H9 (cell line): Measurements from ENCODE around the gene ZNF600. TPM values are rescaled to one million over a fixed set of nuclear protein-coding genes. Genes with fewer than 3 reads are reported as not detected.
A peak's percentile ranks its signal among the peaks of the same experiment; 100 is the strongest.
"Not testable (repeated sequence)": the region's sequence is repeated elsewhere in the genome, so short reads cannot be mapped to it uniquely, and the experiment has no call there.

Experiments
- DNase-seq: peaks from one replicate; pipeline ENCODE4 v3.0.0-alpha.2; 2017
- H2AFZ ChIP-seq: one replicate; pipeline ENCODE4 v1.6.1; 2013; ENCODE audit warnings: mild to moderate bottlenecking, low read length, control low read depth, moderate library complexity
- H2AK5ac ChIP-seq: 2 replicates; pipeline ENCODE4 v1.6.1; 2013; ENCODE audit warnings: low read length, control low read depth, mixed read lengths; ENCODE audit not compliant: insufficient read length
- H2BK120ac ChIP-seq: one replicate; pipeline ENCODE4 v1.6.1; 2013; ENCODE audit warnings: low read depth, mild to moderate bottlenecking, low read length, control low read depth, inconsistent platforms; ENCODE audit not compliant: poor library complexity, severe bottlenecking
- H2BK12ac ChIP-seq: 2 replicates; pipeline ENCODE4 v1.6.1; 2013; ENCODE audit warnings: low read length, control low read depth, mixed read lengths, low read depth; ENCODE audit not compliant: insufficient read length
- H2BK15ac ChIP-seq: 2 replicates; pipeline ENCODE4 v1.6.1; 2013; ENCODE audit warnings: low read depth, low read length, control low read depth
- H2BK20ac ChIP-seq: one replicate; pipeline ENCODE4 v1.6.1; 2013; ENCODE audit warnings: low read depth, mild to moderate bottlenecking, low read length, control low read depth, inconsistent platforms; ENCODE audit not compliant: poor library complexity, severe bottlenecking
- H2BK5ac ChIP-seq: 2 replicates; pipeline ENCODE4 v1.6.1; 2013; ENCODE audit warnings: low read length, control low read depth, mixed read lengths; ENCODE audit not compliant: insufficient read length
- H3K14ac ChIP-seq: 2 replicates; pipeline ENCODE4 v1.6.1; 2013; ENCODE audit warnings: low read length, control low read depth; ENCODE audit not compliant: insufficient read depth
- H3K18ac ChIP-seq: 2 replicates; pipeline ENCODE4 v1.6.1; 2013; ENCODE audit warnings: low read depth, mild to moderate bottlenecking, mixed read lengths, low read length, control low read depth; ENCODE audit not compliant: insufficient read length
- H3K23ac ChIP-seq: 2 replicates; pipeline ENCODE4 v1.6.1; 2013; ENCODE audit warnings: low read length, control low read depth, mixed read lengths, low read depth; ENCODE audit not compliant: insufficient read length
- H3K23me2 ChIP-seq: 2 replicates; pipeline ENCODE4 v1.6.1; 2013; ENCODE audit warnings: low read depth, mild to moderate bottlenecking, mixed read lengths, low read length, control low read depth; ENCODE audit not compliant: insufficient read length, poor library complexity, severe bottlenecking
- H3K27ac ChIP-seq: 2 replicates; pipeline ENCODE4 v1.5.1; 2013; ENCODE audit warnings: low read length, control low read depth, mixed read lengths, low read depth; ENCODE audit not compliant: insufficient read length
- H3K27me3 ChIP-seq: 2 replicates; pipeline ENCODE4 v1.6.1; 2013; ENCODE audit warnings: low read length, control low read depth, inconsistent platforms; ENCODE audit not compliant: insufficient read depth
- H3K4ac ChIP-seq: 2 replicates; pipeline ENCODE4 v1.6.1; 2013; ENCODE audit warnings: low read depth, mild to moderate bottlenecking, control low read depth, inconsistent platforms, low read length, moderate library complexity
- H3K4me1 ChIP-seq: 2 replicates; pipeline ENCODE4 v1.6.1; 2013; ENCODE audit warnings: low read length, control low read depth, inconsistent platforms; ENCODE audit not compliant: insufficient read depth
- H3K4me2 ChIP-seq: 2 replicates; pipeline ENCODE4 v1.6.1; 2013; ENCODE audit warnings: low read length, control low read depth, mixed read lengths; ENCODE audit not compliant: insufficient read length, insufficient read depth
- H3K56ac ChIP-seq: 2 replicates; pipeline ENCODE4 v1.6.1; 2013; ENCODE audit warnings: low read depth, mild to moderate bottlenecking, mixed read lengths, low read length, control low read depth; ENCODE audit not compliant: insufficient read length
- H3K79me1 ChIP-seq: 2 replicates; pipeline ENCODE4 v1.6.1; 2013; ENCODE audit warnings: low read depth, mild to moderate bottlenecking, moderate library complexity, low read length, control low read depth, inconsistent platforms; ENCODE audit not compliant: insufficient read depth, poor library complexity, severe bottlenecking
- H3K79me2 ChIP-seq: 2 replicates; pipeline ENCODE4 v1.6.1; 2013; ENCODE audit warnings: low read length, control low read depth, inconsistent platforms; ENCODE audit not compliant: insufficient read depth
- H3K9ac ChIP-seq: 2 replicates; pipeline ENCODE4 v1.6.1; 2013; ENCODE audit warnings: low read length, control low read depth, mixed read lengths; ENCODE audit not compliant: insufficient read length; ENCODE audit errors: extremely low read depth
- H3K9me3 ChIP-seq: one replicate; pipeline ENCODE4 v1.6.1; 2013; ENCODE audit warnings: low read depth, low read length, inconsistent platforms; ENCODE audit not compliant: control insufficient read depth
- H3T11ph ChIP-seq: one replicate; pipeline ENCODE4 v1.6.1; 2013; ENCODE audit warnings: mild to moderate bottlenecking, low read length, control low read depth, inconsistent platforms
- H4K20me1 ChIP-seq: one replicate; pipeline ENCODE4 v1.6.1; 2013; ENCODE audit not compliant: control insufficient read depth, insufficient read length, insufficient read depth
- H4K5ac ChIP-seq: 2 replicates; pipeline ENCODE4 v1.6.1; 2013; ENCODE audit warnings: low read depth, mild to moderate bottlenecking, mixed read lengths, low read length, control low read depth; ENCODE audit not compliant: insufficient read length
- H4K8ac ChIP-seq: replicated peaks from 2 replicates; pipeline ENCODE4 v1.6.1; 2013; ENCODE audit warnings: low read length, control low read depth, mixed read lengths, low read depth; ENCODE audit not compliant: insufficient read length
- H4K91ac ChIP-seq: 2 replicates; pipeline ENCODE4 v1.6.1; 2013; ENCODE audit warnings: low read depth, mild to moderate bottlenecking, moderate library complexity, mixed read lengths, low read length, control low read depth; ENCODE audit not compliant: insufficient read length
- H3K27ac Mint-ChIP-seq, 3 experiments: 2 replicates in 2 of 3; 3 replicates in 1 of 3; pipeline ENCODE4 v1.8.0; 2020 to 2021; ENCODE audit warnings: mixed read lengths in 3 of 3, mild to moderate bottlenecking in 1 of 3, moderate library complexity in 1 of 3
- H3K27me3 Mint-ChIP-seq: 2 replicates; pipeline ENCODE4 v1.8.0; 2021; ENCODE audit warnings: low read depth, mild to moderate bottlenecking, moderate library complexity, mixed read lengths
- H3K36me3 Mint-ChIP-seq, 3 experiments: 2 replicates in 2 of 3; 3 replicates in 1 of 3; pipeline ENCODE4 v1.8.0; 2020 to 2021; ENCODE audit warnings: low read depth in 3 of 3, mixed read lengths in 3 of 3; ENCODE audit not compliant: insufficient read depth in 1 of 3
- H3K4me1 Mint-ChIP-seq, 2 experiments: 2 replicates each; pipeline ENCODE4 v1.8.0; 2020; ENCODE audit warnings: mixed read lengths in 2 of 2
- H3K4me3 Mint-ChIP-seq, 2 experiments: 2 replicates in 1 of 2; 3 replicates in 1 of 2; pipeline ENCODE4 v1.8.0; 2020 to 2021; ENCODE audit warnings: mild to moderate bottlenecking in 2 of 2, mixed read lengths in 2 of 2, moderate library complexity in 1 of 2
- H3K9me3 Mint-ChIP-seq, 2 experiments: 2 replicates in 1 of 2; 3 replicates in 1 of 2; pipeline ENCODE4 v1.8.0; 2020; ENCODE audit warnings: mild to moderate bottlenecking in 2 of 2, mixed read lengths in 2 of 2, moderate library complexity in 1 of 2
- WGBS: extraction: QIAGEN DNeasy Blood & Tissue Kit; methylation state at CpG from one replicate; pipeline ENCODE4 v1.1.7; 2013; ENCODE audit warnings: missing lambda C conversion rate, low lambda C conversion rate, mixed read lengths; ENCODE audit not compliant: insufficient read length; ENCODE audit errors: extremely low coverage; 5-methylcytosine and 5-hydroxymethylcytosine counted together
- total RNA-seq: library from RNA; stranded (reverse); gene quantifications from 2 replicates; pipeline ENCODE4 v1.2.1, GENCODE V29; 2021
- TF ChIP-seq, protein P1 (sequence below): fragments of 200-600 bp; sonication (generic); conservative IDR thresholded peaks from 3 replicates; pipeline ENCODE4 v1.8.0; 2021; ENCODE audit warnings: antibody characterized with exemption, mild to moderate bottlenecking

ZNF600 gene
- total RNA-seq, 1 experiment from 2014 or later = 9.3 TPM

DNA sequence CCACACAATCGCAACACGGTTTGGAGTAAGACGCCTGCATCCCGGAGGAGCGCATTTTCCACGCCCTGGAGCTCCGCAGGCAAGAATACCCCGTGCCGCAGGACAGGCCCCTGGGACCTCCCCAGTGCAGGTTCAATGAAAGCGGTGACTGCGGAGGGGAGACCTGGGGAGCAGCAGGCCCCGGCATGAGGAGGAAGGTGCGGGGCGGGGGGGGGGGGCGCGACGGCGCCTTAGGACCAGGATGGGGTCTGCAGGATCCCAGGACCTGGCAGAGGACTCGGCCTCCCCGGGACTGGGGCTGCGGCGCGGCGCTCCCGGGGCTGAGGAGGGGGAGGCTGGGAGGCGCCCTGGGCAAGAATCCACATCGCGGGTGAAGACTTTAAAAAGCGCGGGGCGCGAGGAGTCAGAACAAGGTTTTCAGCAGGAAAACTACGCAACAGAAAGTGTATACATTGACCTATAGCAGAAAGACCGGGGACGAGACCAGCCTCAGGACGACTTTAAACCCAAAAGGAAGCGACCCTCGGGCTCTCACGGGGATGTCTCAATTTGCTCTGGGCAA, 52.2 kb downstream of the ZNF600 start:
- WGBS = no CpG with 5 or more reads among the region's 39 CpGs
- Histone ChIP-seq H3K79me1 (no peaks in the 10 kb centered on the region), H4K20me1 (no peaks in the 10 kb centered on the region), H2BK15ac (no peak overlapping the region), H3K18ac (no peak overlapping the region), H2BK5ac (no peak overlapping the region), H3T11ph (no peak overlapping the region), H2AK5ac (no peak overlapping the region), H3K27ac (no peak overlapping the region), H3K4me2 (peak overlapping the region; percentile 53), H2BK12ac (no peak overlapping the region), H4K5ac (no peak overlapping the region), H3K79me2 (no peaks in the 10 kb centered on the region), H4K91ac (no peak overlapping the region), H3K14ac (no peak overlapping the region), H2BK20ac (no peak overlapping the region), H2AFZ (no peak overlapping the region), H2BK120ac (no peak overlapping the region), H3K4me1 (no peaks in the 10 kb centered on the region), H3K56ac (no peak overlapping the region), H3K9me3 (no peaks in the 10 kb centered on the region), H3K4ac (no peak overlapping the region), H3K9ac (peak overlapping the region; percentile 73), H3K23ac (no peak overlapping the region), H3K27me3 (no peaks in the 10 kb centered on the region; the same call in 1 of the 2 replicates), H3K23me2 (peaks cover 5% of the 10 kb centered on the region), H4K8ac (no peak overlapping the region)
- peaks cover 0 to 8% of the 10 kb centered on the region in 2 experiments; a peak in 4 of 5 replicates for H3K9me3 Mint-ChIP-seq
- no peak for DNase-seq
- H3K4me3 Mint-ChIP-seq = peak overlapping the region; percentile 92
- peak overlapping the region in 1 of 3 experiments; percentile 95; a peak in 2 of 7 replicates for H3K27ac Mint-ChIP-seq
- peaks cover 29 to 33% of the 10 kb centered on the region in 2 experiments for H3K4me1 Mint-ChIP-seq
- H3K27me3 Mint-ChIP-seq = peaks cover 6% of the 10 kb centered on the region
- TF ChIP-seq, protein P1, sequence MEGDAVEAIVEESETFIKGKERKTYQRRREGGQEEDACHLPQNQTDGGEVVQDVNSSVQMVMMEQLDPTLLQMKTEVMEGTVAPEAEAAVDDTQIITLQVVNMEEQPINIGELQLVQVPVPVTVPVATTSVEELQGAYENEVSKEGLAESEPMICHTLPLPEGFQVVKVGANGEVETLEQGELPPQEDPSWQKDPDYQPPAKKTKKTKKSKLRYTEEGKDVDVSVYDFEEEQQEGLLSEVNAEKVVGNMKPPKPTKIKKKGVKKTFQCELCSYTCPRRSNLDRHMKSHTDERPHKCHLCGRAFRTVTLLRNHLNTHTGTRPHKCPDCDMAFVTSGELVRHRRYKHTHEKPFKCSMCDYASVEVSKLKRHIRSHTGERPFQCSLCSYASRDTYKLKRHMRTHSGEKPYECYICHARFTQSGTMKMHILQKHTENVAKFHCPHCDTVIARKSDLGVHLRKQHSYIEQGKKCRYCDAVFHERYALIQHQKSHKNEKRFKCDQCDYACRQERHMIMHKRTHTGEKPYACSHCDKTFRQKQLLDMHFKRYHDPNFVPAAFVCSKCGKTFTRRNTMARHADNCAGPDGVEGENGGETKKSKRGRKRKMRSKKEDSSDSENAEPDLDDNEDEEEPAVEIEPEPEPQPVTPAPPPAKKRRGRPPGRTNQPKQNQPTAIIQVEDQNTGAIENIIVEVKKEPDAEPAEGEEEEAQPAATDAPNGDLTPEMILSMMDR = no peak
- peaks cover 0 to 8% (median 0%) of the 10 kb centered on the region in 3 experiments; a peak in 1 of 7 replicates for H3K36me3 Mint-ChIP-seq

DNA sequence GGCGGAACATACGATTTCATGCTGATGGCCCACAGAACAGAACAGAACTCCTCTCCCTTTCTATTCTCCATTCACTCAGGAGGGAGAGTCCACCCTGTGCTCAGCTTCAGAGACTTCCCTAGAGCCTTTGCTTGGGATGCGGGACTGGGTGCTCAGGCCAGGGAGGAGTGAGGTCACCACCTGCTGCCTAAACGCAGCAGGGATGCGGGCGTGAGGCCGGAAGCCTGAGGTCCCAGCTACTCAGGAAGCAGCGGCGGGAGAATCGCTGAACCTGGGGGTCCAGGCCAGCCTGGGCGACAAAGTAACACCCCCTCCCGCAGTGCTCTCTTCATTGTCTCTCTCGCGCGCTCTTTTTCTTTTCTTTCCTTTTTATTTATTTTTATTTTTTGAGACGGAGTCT, 60.5 kb downstream of the ZNF600 start:
- not testable (repeated sequence) for H2AK5ac ChIP-seq, H4K91ac ChIP-seq, H3K56ac ChIP-seq, H2AFZ ChIP-seq, H2BK12ac ChIP-seq, H2BK120ac ChIP-seq, H3K9ac ChIP-seq, H3K23ac ChIP-seq, DNase-seq, H2BK15ac ChIP-seq, H3K27me3 ChIP-seq, H4K20me1 ChIP-seq, H3K23me2 ChIP-seq, H2BK5ac ChIP-seq, H3K4me2 ChIP-seq, H3K4me1 ChIP-seq, H3K27ac ChIP-seq, H3K4me1 Mint-ChIP-seq, H3K4ac ChIP-seq, H3T11ph ChIP-seq, H3K79me1 ChIP-seq, H4K8ac ChIP-seq, H4K5ac ChIP-seq, H3K4me3 Mint-ChIP-seq, H3K18ac ChIP-seq, H3K27me3 Mint-ChIP-seq, H3K14ac ChIP-seq, H3K9me3 ChIP-seq, H3K79me2 ChIP-seq, H2BK20ac ChIP-seq
- H3K36me3 Mint-ChIP-seq = peaks cover 25 to 57% (median 45%) of the 10 kb centered on the region in 3 experiments
- peaks cover 11 to 19% of the 10 kb centered on the region in 2 experiments for H3K9me3 Mint-ChIP-seq
- WGBS = no CpG with 5 or more reads among the region's 16 CpGs
- peak overlapping the region in 1 of 3 experiments; percentile 15; a peak in 1 of 7 replicates for H3K27ac Mint-ChIP-seq
